GM23338 (cell line): ENCODE results near the gene NCKIPSD. TPM values are rescaled to one million over a fixed set of nuclear protein-coding genes. Genes with fewer than 3 reads are reported as not detected.

Experiments
- ATAC-seq: fragments of 200-7000 bp; cut with Tn5 transposase; 3 replicates; pipeline ENCODE4 v1.9.1; 2020
- DNase-seq: peaks from one replicate; pipeline ENCODE4 v3.0.0-alpha.2; 2015; ENCODE audit warnings: low spot score
- H2AFZ ChIP-seq: fragments of 200-600 bp; sonication (generic); 2 replicates; pipeline ENCODE4 v1.8.0; 2016; ENCODE audit warnings: antibody characterized with exemption, mild to moderate bottlenecking, moderate library complexity
- H3F3A ChIP-seq: fragments of 200-600 bp; sonication (generic); replicated peaks from 2 replicates; pipeline ENCODE4 v1.8.0; 2017; ENCODE audit warnings: antibody characterized with exemption, mixed run types, low read depth
- H3K27ac ChIP-seq: fragments of 200-600 bp; sonication (generic); 2 replicates; pipeline ENCODE4 v1.6.1; 2016; ENCODE audit warnings: low read depth
- H3K27me3 ChIP-seq: fragments of 200-600 bp; sonication (generic); 2 replicates; pipeline ENCODE4 v1.8.0; 2016; ENCODE audit warnings: mild to moderate bottlenecking, mixed run types, moderate library complexity; ENCODE audit not compliant: insufficient read depth
- H3K36me3 ChIP-seq: fragments of 200-600 bp; sonication (generic); 2 replicates; pipeline ENCODE4 v1.8.0; 2016; ENCODE audit warnings: mild to moderate bottlenecking; ENCODE audit not compliant: insufficient read depth
- H3K4me1 ChIP-seq: fragments of 200-600 bp; sonication (generic); 2 replicates; pipeline ENCODE4 v1.8.0; 2016; ENCODE audit warnings: mild to moderate bottlenecking, moderate library complexity; ENCODE audit not compliant: insufficient read depth
- H3K4me2 ChIP-seq: fragments of 200-600 bp; sonication (generic); 2 replicates; pipeline ENCODE4 v1.7.1; 2017; ENCODE audit warnings: mixed run types
- H3K4me3 ChIP-seq: fragments of 200-600 bp; sonication (generic); 2 replicates; pipeline ENCODE4 v1.6.1; 2016; ENCODE audit warnings: mixed run types
- H3K79me2 ChIP-seq: fragments of 200-600 bp; sonication (generic); replicated peaks from 2 replicates; pipeline ENCODE4 v1.8.0; 2017; ENCODE audit warnings: mild to moderate bottlenecking; ENCODE audit not compliant: insufficient read depth
- H3K9me2 ChIP-seq: fragments of 200-600 bp; sonication (generic); 2 replicates; pipeline ENCODE4 v1.8.0; 2017; ENCODE audit not compliant: insufficient read depth
- H4K20me1 ChIP-seq: fragments of 200-600 bp; sonication (generic); replicated peaks from 2 replicates; pipeline ENCODE4 v1.8.0; 2017; ENCODE audit warnings: mild to moderate bottlenecking; ENCODE audit not compliant: insufficient read depth
- H3K27ac Mint-ChIP-seq: 2 replicates; pipeline ENCODE4 v1.8.0; 2020; ENCODE audit warnings: inconsistent platforms, mild to moderate bottlenecking, moderate library complexity, mixed read lengths
- H3K27me3 Mint-ChIP-seq: 3 replicates; pipeline ENCODE4 v1.8.0; 2022; ENCODE audit warnings: low read depth, mild to moderate bottlenecking, moderate library complexity, mixed read lengths, inconsistent platforms; ENCODE audit not compliant: insufficient read depth, poor library complexity
- H3K36me3 Mint-ChIP-seq: 3 replicates; pipeline ENCODE4 v1.8.0; 2021; ENCODE audit warnings: low read depth, mild to moderate bottlenecking, inconsistent platforms, moderate library complexity, mixed read lengths
- H3K4me1 Mint-ChIP-seq: 3 replicates; pipeline ENCODE4 v1.8.0; 2020; ENCODE audit warnings: mild to moderate bottlenecking, inconsistent platforms, mixed read lengths
- H3K4me3 Mint-ChIP-seq: 3 replicates; pipeline ENCODE4 v1.8.0; 2021; ENCODE audit warnings: moderate library complexity, mild to moderate bottlenecking, inconsistent platforms, mixed read lengths
- H3K9me3 Mint-ChIP-seq: 3 replicates; pipeline ENCODE4 v1.8.0; 2020; ENCODE audit warnings: moderate library complexity, mild to moderate bottlenecking, inconsistent platforms, mixed read lengths
- CREB1 ChIP-seq: fragments of 250-450 bp; sonication (Bioruptor Pico); IDR thresholded peaks from 2 replicates; pipeline ENCODE4 v1.5.0; 2020; ENCODE audit warnings: low read depth, mild to moderate bottlenecking, moderate library complexity
- EZH2 ChIP-seq: fragments of 200-600 bp; sonication (generic); IDR thresholded peaks from one replicate; pipeline ENCODE4 v1.8.0; 2017; ENCODE audit warnings: antibody characterized with exemption, mild to moderate bottlenecking, low read depth; ENCODE audit not compliant: unreplicated experiment
- EZH2phosphoT487 ChIP-seq: fragments of 200-600 bp; sonication (generic); IDR thresholded peaks from one replicate; pipeline ENCODE4 v1.8.1; 2018; ENCODE audit warnings: antibody characterized with exemption; ENCODE audit not compliant: unreplicated experiment
- NANOG ChIP-seq: IDR thresholded peaks from 2 replicates; pipeline ENCODE4 v1.6.1; 2016; ENCODE audit warnings: antibody characterized with exemption, borderline replicate concordance
- POLR2AphosphoS5 ChIP-seq: IDR thresholded peaks from 2 replicates; pipeline ENCODE4 v1.6.1; 2016; ENCODE audit warnings: antibody characterized with exemption, low read depth
- STAT1 ChIP-seq: IDR thresholded peaks from one replicate; pipeline ENCODE4 v1.6.1; 2016; ENCODE audit warnings: antibody characterized with exemption; ENCODE audit not compliant: unreplicated experiment
- ZNF114 ChIP-seq: fragments of 250-450 bp; sonication (Bioruptor Pico); IDR thresholded peaks from 2 replicates; pipeline ENCODE4 v1.5.0; 2020; ENCODE audit warnings: mild to moderate bottlenecking, moderate library complexity
- ZNF462 ChIP-seq: fragments of 250-450 bp; sonication (Bioruptor Pico); IDR thresholded peaks from 2 replicates; pipeline ENCODE4 v1.5.0; 2020; ENCODE audit warnings: mild to moderate bottlenecking, moderate library complexity
- polyA plus RNA-seq: library from polyadenylated mRNA; unstranded; fragments of >200 nt; fragmentation: Nextera tagmentation; extraction: Ambion mirVana; gene quantifications from 2 replicates; pipeline ENCODE4 v1.2.1, GENCODE V29; 2016
- total RNA-seq: library from RNA; depleted of rRNA; stranded (reverse); fragments of >200 nt; shearing (Covaris generic); gene quantifications from 2 replicates; pipeline ENCODE4 v1.2.3, GENCODE V29; 2014
- TF ChIP-seq, protein P1 (sequence below), 2 experiments: fragments of 200-600 bp in 1 of 2; sonication (generic) in 1 of 2; conservative IDR thresholded peaks; 2 replicates each; pipeline versions ENCODE4 v1.5.1 to v1.6.1; 2016 to 2017; ENCODE audit warnings: antibody characterized with exemption in 2 of 2, low read depth in 2 of 2, mild to moderate bottlenecking in 2 of 2, moderate library complexity in 1 of 2
- TF ChIP-seq, protein P2 (sequence below): IDR thresholded peaks from one replicate; pipeline ENCODE4 v1.6.1; 2018; ENCODE audit warnings: antibody characterized with exemption; ENCODE audit not compliant: unreplicated experiment

The NCKIPSD gene
- total and polyA plus RNA-seq, 2 experiments from 2014 or later = 15.1 to 45.1 TPM

- peaks cover 7% of the 10 kb centered on the region for H3K4me1 ChIP-seq
- no peak for DNase-seq
- H2AFZ ChIP-seq = no peak overlapping the region
- peaks cover 13% of the 10 kb centered on the region for H3K79me2 ChIP-seq
- Mint-ChIP-seq H3K27me3 (peaks cover 17% of the 10 kb centered on the region), H3K36me3 (peaks cover 53% of the 10 kb centered on the region), H3K9me3 (no peaks in the 10 kb centered on the region; the same call in 2 of the 3 replicates), H3K4me3 (no peak overlapping the region), H3K4me1 (peaks cover 15% of the 10 kb centered on the region), H3K27ac (no peak overlapping the region)
- no peak overlapping the region for H3K27ac ChIP-seq
- no peak for TF ChIP-seq STAT1
- no peak for TF ChIP-seq ZNF462 (CRISPR knock-in tag)
- TF ChIP-seq, protein P1, sequence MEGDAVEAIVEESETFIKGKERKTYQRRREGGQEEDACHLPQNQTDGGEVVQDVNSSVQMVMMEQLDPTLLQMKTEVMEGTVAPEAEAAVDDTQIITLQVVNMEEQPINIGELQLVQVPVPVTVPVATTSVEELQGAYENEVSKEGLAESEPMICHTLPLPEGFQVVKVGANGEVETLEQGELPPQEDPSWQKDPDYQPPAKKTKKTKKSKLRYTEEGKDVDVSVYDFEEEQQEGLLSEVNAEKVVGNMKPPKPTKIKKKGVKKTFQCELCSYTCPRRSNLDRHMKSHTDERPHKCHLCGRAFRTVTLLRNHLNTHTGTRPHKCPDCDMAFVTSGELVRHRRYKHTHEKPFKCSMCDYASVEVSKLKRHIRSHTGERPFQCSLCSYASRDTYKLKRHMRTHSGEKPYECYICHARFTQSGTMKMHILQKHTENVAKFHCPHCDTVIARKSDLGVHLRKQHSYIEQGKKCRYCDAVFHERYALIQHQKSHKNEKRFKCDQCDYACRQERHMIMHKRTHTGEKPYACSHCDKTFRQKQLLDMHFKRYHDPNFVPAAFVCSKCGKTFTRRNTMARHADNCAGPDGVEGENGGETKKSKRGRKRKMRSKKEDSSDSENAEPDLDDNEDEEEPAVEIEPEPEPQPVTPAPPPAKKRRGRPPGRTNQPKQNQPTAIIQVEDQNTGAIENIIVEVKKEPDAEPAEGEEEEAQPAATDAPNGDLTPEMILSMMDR (conservative IDR thresholded peaks at IDR 0.05; ENCODE audit: low read depth in 2 of 2) = no peak
- TF ChIP-seq CREB1 (CRISPR knock-in tag) = no peak
- TF ChIP-seq ZNF114 (CRISPR knock-in tag) = no peak
- TF ChIP-seq EZH2 = no peak
- TF ChIP-seq, protein P2, sequence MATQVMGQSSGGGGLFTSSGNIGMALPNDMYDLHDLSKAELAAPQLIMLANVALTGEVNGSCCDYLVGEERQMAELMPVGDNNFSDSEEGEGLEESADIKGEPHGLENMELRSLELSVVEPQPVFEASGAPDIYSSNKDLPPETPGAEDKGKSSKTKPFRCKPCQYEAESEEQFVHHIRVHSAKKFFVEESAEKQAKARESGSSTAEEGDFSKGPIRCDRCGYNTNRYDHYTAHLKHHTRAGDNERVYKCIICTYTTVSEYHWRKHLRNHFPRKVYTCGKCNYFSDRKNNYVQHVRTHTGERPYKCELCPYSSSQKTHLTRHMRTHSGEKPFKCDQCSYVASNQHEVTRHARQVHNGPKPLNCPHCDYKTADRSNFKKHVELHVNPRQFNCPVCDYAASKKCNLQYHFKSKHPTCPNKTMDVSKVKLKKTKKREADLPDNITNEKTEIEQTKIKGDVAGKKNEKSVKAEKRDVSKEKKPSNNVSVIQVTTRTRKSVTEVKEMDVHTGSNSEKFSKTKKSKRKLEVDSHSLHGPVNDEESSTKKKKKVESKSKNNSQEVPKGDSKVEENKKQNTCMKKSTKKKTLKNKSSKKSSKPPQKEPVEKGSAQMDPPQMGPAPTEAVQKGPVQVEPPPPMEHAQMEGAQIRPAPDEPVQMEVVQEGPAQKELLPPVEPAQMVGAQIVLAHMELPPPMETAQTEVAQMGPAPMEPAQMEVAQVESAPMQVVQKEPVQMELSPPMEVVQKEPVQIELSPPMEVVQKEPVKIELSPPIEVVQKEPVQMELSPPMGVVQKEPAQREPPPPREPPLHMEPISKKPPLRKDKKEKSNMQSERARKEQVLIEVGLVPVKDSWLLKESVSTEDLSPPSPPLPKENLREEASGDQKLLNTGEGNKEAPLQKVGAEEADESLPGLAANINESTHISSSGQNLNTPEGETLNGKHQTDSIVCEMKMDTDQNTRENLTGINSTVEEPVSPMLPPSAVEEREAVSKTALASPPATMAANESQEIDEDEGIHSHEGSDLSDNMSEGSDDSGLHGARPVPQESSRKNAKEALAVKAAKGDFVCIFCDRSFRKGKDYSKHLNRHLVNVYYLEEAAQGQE = no peak
- no peak for TF ChIP-seq EZH2phosphoT487
- TF ChIP-seq NANOG = no peak
- no peak for TF ChIP-seq POLR2AphosphoS5
- no peaks in the 10 kb centered on the region for H3K9me2 ChIP-seq
- H3K36me3 ChIP-seq = no peaks in the 10 kb centered on the region
- H3K4me3 ChIP-seq = no peak overlapping the region
- H4K20me1 ChIP-seq = 0 out of 2 replicates have a peak, but pooled peaks cover 2% of the 10 kb centered on the region
- no peak for ATAC-seq
- no peaks in the 10 kb centered on the region for H3K27me3 ChIP-seq
- H3K4me2 ChIP-seq = no peak overlapping the region
- peaks cover 6% of the 10 kb centered on the region for H3F3A ChIP-seq
Measured at GRCh38 chr3:48681541-48681880, 4.2 kb downstream of the NCKIPSD start.
